ENCODE measurements around the gene PHKG2. TPM values are rescaled to one million over a fixed set of nuclear protein-coding genes. Genes with fewer than 3 reads are reported as not detected.

PHKG2 gene
- total RNA-seq, 1 experiment from 2014 or later: 35.3 TPM

DNA sequence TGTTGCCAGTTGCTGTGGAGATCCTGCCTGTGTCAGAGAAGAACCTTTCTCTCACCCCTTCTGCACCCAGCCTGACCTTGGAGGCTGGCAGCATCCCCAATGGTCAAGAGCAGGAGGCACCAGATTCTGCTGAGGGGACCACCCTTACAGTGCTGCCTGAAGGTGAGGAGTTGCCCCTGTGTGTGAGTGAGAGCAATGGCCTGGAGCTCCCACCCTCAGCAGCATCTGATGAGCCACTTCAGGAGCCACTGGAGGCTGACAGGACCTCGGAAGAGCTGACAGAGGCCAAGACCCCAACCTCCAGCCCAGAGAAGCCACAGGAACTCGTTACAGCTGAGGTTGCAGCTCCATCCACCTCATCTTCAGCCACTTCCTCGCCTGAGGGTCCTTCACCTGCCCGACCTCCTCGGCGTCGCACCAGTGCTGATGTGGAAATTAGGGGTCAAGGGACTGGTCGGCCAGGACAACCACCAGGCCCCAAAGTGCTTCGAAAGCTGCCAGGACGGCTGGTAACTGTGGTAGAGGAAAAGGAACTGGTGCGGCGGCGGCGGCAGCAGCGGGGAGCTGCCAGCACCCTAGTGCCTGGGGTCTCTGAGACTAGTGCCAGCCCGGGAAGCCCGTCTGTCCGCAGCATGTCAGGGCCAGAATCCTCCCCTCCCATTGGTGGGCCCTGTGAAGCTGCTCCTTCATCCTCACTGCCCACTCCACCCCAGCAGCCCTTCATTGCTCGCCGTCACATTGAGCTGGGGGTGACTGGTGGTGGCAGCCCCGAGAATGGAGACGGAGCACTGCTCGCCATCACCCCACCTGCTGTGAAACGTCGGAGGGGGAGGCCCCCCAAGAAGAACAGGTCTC is 10.2 kb upstream of the PHKG2 start:
- Histone ChIP-seq H3K27me3 (replicated peaks; ENCODE audit: insufficient read depth, low read depth, low read length, poor library complexity) (no peaks in the 10 kb centered on the region), H3K36me3 (ENCODE audit: insufficient read depth, low read length, poor library complexity, severe bottlenecking) (peaks cover 78% of the 10 kb centered on the region), H3K9me3 (ENCODE audit: low read depth, low read length, poor library complexity, severe bottlenecking) (no peaks in the 10 kb centered on the region), H3K4me1 (ENCODE audit: insufficient read depth, low read length, poor library complexity, severe bottlenecking) (no peaks in the 10 kb centered on the region), H3K4me3 (ENCODE audit: low read depth, low read length, poor library complexity, severe bottlenecking) (no peak overlapping the region), H3K27ac (ENCODE audit: low read depth, low read length, poor library complexity, severe bottlenecking) (no peak overlapping the region)
- TF ChIP-seq, protein P1, sequence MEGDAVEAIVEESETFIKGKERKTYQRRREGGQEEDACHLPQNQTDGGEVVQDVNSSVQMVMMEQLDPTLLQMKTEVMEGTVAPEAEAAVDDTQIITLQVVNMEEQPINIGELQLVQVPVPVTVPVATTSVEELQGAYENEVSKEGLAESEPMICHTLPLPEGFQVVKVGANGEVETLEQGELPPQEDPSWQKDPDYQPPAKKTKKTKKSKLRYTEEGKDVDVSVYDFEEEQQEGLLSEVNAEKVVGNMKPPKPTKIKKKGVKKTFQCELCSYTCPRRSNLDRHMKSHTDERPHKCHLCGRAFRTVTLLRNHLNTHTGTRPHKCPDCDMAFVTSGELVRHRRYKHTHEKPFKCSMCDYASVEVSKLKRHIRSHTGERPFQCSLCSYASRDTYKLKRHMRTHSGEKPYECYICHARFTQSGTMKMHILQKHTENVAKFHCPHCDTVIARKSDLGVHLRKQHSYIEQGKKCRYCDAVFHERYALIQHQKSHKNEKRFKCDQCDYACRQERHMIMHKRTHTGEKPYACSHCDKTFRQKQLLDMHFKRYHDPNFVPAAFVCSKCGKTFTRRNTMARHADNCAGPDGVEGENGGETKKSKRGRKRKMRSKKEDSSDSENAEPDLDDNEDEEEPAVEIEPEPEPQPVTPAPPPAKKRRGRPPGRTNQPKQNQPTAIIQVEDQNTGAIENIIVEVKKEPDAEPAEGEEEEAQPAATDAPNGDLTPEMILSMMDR (conservative IDR thresholded peaks at IDR 0.05; ENCODE audit: low read depth, low read length): no peak
- TF ChIP-seq EZH2 (IDR thresholded peaks at IDR 0.05; ENCODE audit: borderline replicate concordance, low read depth, low read length, poor library complexity, severe bottlenecking): no peak
- ChIA-PET POLR2A (ENCODE audit: low non-redundant PET) (no interaction called here), CTCF (no interaction called here)
- no peak for DNase-seq (ENCODE audit: low spot score)
- intact Hi-C loops (cut with micrococcal nuclease; ENCODE audit: unreplicated experiment): no loop called here
- TSS peak; percentile 26 for BruUV-seq (replicated peaks)

DNA sequence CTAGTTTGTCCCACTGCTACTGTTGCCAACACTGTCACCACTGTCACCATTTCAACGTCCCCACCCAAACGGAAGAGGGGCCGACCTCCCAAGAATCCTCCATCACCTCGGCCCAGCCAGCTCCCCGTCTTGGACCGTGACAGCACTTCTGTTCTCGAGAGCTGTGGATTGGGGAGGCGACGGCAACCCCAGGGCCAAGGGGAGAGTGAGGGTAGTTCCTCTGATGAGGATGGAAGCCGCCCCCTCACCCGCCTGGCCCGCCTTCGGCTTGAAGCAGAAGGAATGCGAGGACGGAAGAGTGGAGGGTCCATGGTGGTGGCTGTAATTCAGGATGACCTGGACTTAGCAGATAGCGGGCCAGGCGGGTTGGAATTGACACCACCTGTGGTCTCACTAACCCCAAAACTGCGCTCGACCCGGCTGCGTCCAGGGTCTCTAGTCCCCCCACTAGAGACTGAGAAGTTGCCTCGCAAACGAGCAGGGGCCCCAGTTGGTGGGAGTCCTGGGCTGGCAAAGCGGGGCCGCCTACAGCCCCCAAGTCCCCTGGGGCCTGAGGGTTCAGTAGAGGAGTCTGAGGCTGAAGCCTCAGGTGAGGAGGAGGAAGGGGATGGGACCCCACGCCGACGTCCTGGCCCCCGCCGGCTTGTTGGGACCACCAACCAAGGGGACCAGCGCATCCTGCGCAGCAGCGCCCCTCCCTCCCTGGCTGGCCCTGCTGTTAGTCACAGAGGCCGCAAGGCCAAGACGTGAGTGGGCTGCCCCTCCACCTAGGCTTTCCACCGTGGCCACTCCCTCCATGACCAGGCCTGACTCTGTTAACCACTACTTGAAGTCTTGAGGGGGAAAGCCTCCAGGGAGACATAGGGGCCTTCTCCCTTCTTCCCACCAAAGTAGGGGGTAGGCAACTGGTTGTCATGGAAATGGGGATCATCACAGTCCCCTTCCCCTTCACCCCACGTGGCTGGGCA is 9.0 kb upstream of the PHKG2 start:
- H3K27me3 ChIP-seq (replicated peaks; ENCODE audit: insufficient read depth, low read depth, low read length, poor library complexity): no peaks in the 10 kb centered on the region
- intact Hi-C loops (cut with micrococcal nuclease; ENCODE audit: unreplicated experiment): no loop called here
- POLR2A ChIA-PET (ENCODE audit: low non-redundant PET): no interaction called here
- TF ChIP-seq EZH2 (IDR thresholded peaks at IDR 0.05; ENCODE audit: borderline replicate concordance, low read depth, low read length, poor library complexity, severe bottlenecking): no peak
- TF ChIP-seq, protein P1 (conservative IDR thresholded peaks at IDR 0.05; ENCODE audit: low read depth, low read length): no peak
- H3K36me3 ChIP-seq (ENCODE audit: insufficient read depth, low read length, poor library complexity, severe bottlenecking): peaks cover 69% of the 10 kb centered on the region
- no peaks in the 10 kb centered on the region for H3K9me3 ChIP-seq (ENCODE audit: low read depth, low read length, poor library complexity, severe bottlenecking)
- no peak overlapping the region for H3K27ac ChIP-seq (ENCODE audit: low read depth, low read length, poor library complexity, severe bottlenecking)
- no peaks in the 10 kb centered on the region for H3K4me1 ChIP-seq (ENCODE audit: insufficient read depth, low read length, poor library complexity, severe bottlenecking)
- CTCF ChIA-PET: no interaction called here
- BruUV-seq (replicated peaks): no TSS peak
- no peak overlapping the region for H3K4me3 ChIP-seq (ENCODE audit: low read depth, low read length, poor library complexity, severe bottlenecking)
- no peak for DNase-seq (ENCODE audit: low spot score)

DNA sequence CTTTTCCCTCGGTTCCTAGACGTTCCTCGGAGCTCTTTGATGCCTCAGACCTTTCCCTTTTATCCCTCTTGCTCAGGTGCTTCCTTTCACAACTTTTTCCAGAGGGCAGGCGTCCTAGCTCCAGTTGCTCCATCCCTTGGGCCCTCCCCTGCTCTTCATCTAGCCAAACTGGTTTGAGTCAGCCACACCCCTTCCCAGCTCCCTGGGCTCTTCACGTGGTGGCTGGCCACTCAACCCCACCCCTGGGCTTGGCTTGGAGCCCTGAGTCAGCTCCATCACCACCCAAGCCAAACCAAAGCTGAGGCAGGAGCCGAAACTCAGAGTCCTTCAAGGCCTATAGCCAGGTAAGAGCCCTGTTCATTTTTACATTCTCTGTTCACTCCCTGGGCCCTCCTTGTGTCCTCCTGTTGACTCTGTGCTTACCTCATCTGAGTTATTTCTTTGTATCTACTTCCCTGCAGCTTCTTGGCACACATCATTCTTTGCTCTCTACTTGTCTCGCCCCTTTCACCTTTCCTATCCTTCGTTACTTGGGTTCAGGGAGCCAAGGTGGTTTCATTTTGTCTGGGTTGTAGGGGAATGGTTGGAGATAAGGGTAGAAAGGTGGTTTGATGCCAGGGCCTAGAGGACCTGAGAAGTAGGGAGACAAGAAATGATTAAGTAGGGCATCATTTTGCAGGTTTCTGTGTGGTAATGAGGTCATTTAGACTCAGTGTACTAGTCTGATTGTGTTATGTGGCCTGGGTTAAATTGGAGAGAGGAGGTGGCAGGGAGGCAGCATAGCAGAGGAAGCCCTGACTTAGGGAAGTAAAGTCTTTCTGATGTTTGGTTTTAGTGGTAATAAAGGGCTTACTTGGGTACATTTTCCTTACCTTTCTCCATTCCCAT is 7.6 kb upstream of the PHKG2 start:
- ChIA-PET CTCF (no interaction called here), POLR2A (ENCODE audit: low non-redundant PET) (no interaction called here)
- H3K4me3 ChIP-seq (ENCODE audit: low read depth, low read length, poor library complexity, severe bottlenecking): no peak overlapping the region
- no TSS peak for BruUV-seq (replicated peaks)
- H3K4me1 ChIP-seq (ENCODE audit: insufficient read depth, low read length, poor library complexity, severe bottlenecking): no peaks in the 10 kb centered on the region
- peak overlapping the region; percentile 49 for H3K27ac ChIP-seq (ENCODE audit: low read depth, low read length, poor library complexity, severe bottlenecking)
- TF ChIP-seq, protein P1 (conservative IDR thresholded peaks at IDR 0.05; ENCODE audit: low read depth, low read length): no peak
- no peak for TF ChIP-seq EZH2 (IDR thresholded peaks at IDR 0.05; ENCODE audit: borderline replicate concordance, low read depth, low read length, poor library complexity, severe bottlenecking)
- DNase-seq (ENCODE audit: low spot score): no peak
- no peaks in the 10 kb centered on the region for H3K9me3 ChIP-seq (ENCODE audit: low read depth, low read length, poor library complexity, severe bottlenecking)
- H3K27me3 ChIP-seq (replicated peaks; ENCODE audit: insufficient read depth, low read depth, low read length, poor library complexity): no peaks in the 10 kb centered on the region
- peaks cover 62% of the 10 kb centered on the region for H3K36me3 ChIP-seq (ENCODE audit: insufficient read depth, low read length, poor library complexity, severe bottlenecking)
- intact Hi-C loops (cut with micrococcal nuclease; ENCODE audit: unreplicated experiment): no loop called here
